HCT116 (cell line): ENCODE data around the gene NFATC3. TPM values are rescaled to one million over a fixed set of nuclear protein-coding genes. Genes with fewer than 3 reads are reported as not detected.
"Not testable (repeated sequence)": the region's sequence is repeated elsewhere in the genome, so short reads cannot be mapped to it uniquely, and the experiment has no call there.

Experiments
- ATAC-seq: fragments of 200-7000 bp; cut with Tn5 transposase; 2 replicates; pipeline ENCODE4 v1.9.1; 2020; ENCODE audit warnings: mild to moderate bottlenecking, moderate library complexity
- BruUV-seq: library from RNA; stranded (reverse); fragments of 400-500 nt; replicated peaks from 2 replicates; lab custom pipeline; 2021; lab: Mats Ljungman, UMichigan
- CTCF ChIA-PET: fragments of 300-600 bp; sonication (Branson Sonifier 250); formaldehyde crosslinking; loops from one replicate; lab custom pipeline; 2021; ENCODE audit warnings: antibody characterized with exemption; lab: Charles Lee
- POLR2A ChIA-PET: fragments of 300-600, 350-600 bp; sonication (Branson Sonifier 250); formaldehyde crosslinking; loops from one replicate; lab custom pipeline; 2021; ENCODE audit warnings: antibody characterized with exemption; lab: Charles Lee
- RAD21 ChIA-PET, 2 experiments: fragments of 300-600 bp; sonication (Branson Sonifier 250); formaldehyde crosslinking; loops; one replicate each; lab custom pipeline; 2023; ENCODE audit warnings: low total read pairs in 2 of 2; ENCODE audit not compliant: uncharacterized antibody in 2 of 2, unreplicated experiment in 2 of 2, low non-redundant PET in 1 of 2; lab: Charles Lee
- DNase-seq: peaks from one replicate; pipeline ENCODE4 v3.0.0-alpha.2; 2010; ENCODE audit warnings: low read depth, low spot score
- H2AFZ ChIP-seq: fragments of 200-600 bp; shearing (Covaris generic), sonication (generic); 2 replicates; pipeline ENCODE4 v1.6.1; 2017; ENCODE audit warnings: low read depth, mixed run types, mixed read lengths, antibody characterized with exemption, low read length; ENCODE audit not compliant: poor library complexity, severe bottlenecking
- H3K27ac ChIP-seq: 2 replicates; pipeline ENCODE4 v1.5.1; 2012; ENCODE audit warnings: low read depth, low read length
- H3K27me3 ChIP-seq: fragments of 200-600 bp; sonication (generic); 2 replicates; pipeline ENCODE4 v1.6.1; 2016; ENCODE audit warnings: mixed run types, low read length, mixed read lengths; ENCODE audit not compliant: insufficient read depth
- H3K36me3 ChIP-seq, 2 experiments: fragments of 200-500 bp in 1 of 2; fragments of 200-600 bp in 1 of 2; sonication (Bioruptor generic) in 1 of 2; sonication (generic) in 1 of 2; 2 replicates each; pipeline versions ENCODE4 v1.5.1 to v1.6.1; 2014 to 2016; ENCODE audit warnings: low read length in 2 of 2, inconsistent platforms in 1 of 2, mixed read lengths in 1 of 2, mixed run types in 1 of 2; ENCODE audit not compliant: insufficient read depth in 2 of 2, control insufficient read depth in 1 of 2
- H3K4me1 ChIP-seq, 2 experiments: fragments of 200-600 bp in 1 of 2; sonication (generic) in 1 of 2; 2 replicates each; pipeline versions ENCODE4 v1.5.1 to v1.6.1; 2012 to 2017; ENCODE audit warnings: low read length in 2 of 2, inconsistent platforms in 1 of 2, mild to moderate bottlenecking in 1 of 2, mixed read lengths in 1 of 2, mixed run types in 1 of 2, moderate library complexity in 1 of 2; ENCODE audit not compliant: insufficient read depth in 2 of 2, control insufficient read depth in 1 of 2
- H3K4me2 ChIP-seq: fragments of 200-600 bp; sonication (generic); 2 replicates; pipeline ENCODE4 v1.6.1; 2017; ENCODE audit warnings: mixed run types, low read length, mixed read lengths
- H3K4me3 ChIP-seq, 2 experiments: fragments of 200-600 bp in 1 of 2; sonication (generic) in 1 of 2; replicated peaks in 1 of 2; 2 replicates each; pipeline ENCODE4 v1.5.1; 2011 to 2016; ENCODE audit warnings: low read length in 2 of 2, control low read depth in 1 of 2, low read depth in 1 of 2, mild to moderate bottlenecking in 1 of 2, mixed read lengths in 1 of 2, mixed run types in 1 of 2
- H3K79me2 ChIP-seq: fragments of 200-600 bp; sonication (generic); 2 replicates; pipeline ENCODE4 v1.6.1; 2017; ENCODE audit warnings: mild to moderate bottlenecking, mixed run types, low read length, moderate library complexity, mixed read lengths; ENCODE audit not compliant: insufficient read depth
- H3K9ac ChIP-seq: fragments of 200-600 bp; sonication (generic); 2 replicates; pipeline ENCODE4 v1.6.1; 2016; ENCODE audit warnings: low read length, mixed read lengths
- H3K9me2 ChIP-seq: fragments of 200-600 bp; sonication (generic), shearing (Covaris generic); 2 replicates; pipeline ENCODE4 v1.6.1; 2017; ENCODE audit warnings: mixed run types, mild to moderate bottlenecking, moderate library complexity; ENCODE audit not compliant: insufficient read depth
- H3K9me3 ChIP-seq, 2 experiments: fragments of 200-500 bp in 1 of 2; fragments of 200-600 bp in 1 of 2; sonication (Bioruptor generic) in 1 of 2; sonication (generic) in 1 of 2; 2 replicates each; pipeline ENCODE4 v1.6.1; 2014 to 2017; ENCODE audit warnings: low read length in 2 of 2, mixed read lengths in 2 of 2, inconsistent platforms in 1 of 2, low read depth in 1 of 2, mild to moderate bottlenecking in 1 of 2, mixed run types in 1 of 2, moderate library complexity in 1 of 2; ENCODE audit not compliant: control insufficient read depth in 1 of 2, insufficient read depth in 1 of 2
- H4K20me1 ChIP-seq: fragments of 200-600 bp; sonication (generic), shearing (Covaris generic); 2 replicates; pipeline ENCODE4 v1.6.1; 2017; ENCODE audit warnings: mixed run types, mild to moderate bottlenecking, moderate library complexity; ENCODE audit not compliant: insufficient read depth
- CTCF ChIP-seq, 3 experiments: fragments of 200-600 bp in 1 of 3; sonication (generic) in 1 of 3; IDR thresholded peaks in 2 of 3; conservative IDR thresholded peaks in 1 of 3; 2 replicates each; pipeline ENCODE4 v1.5.1; 2012 to 2017; ENCODE audit warnings: low read depth in 2 of 3, low read length in 2 of 3, antibody characterized with exemption in 1 of 3, borderline replicate concordance in 1 of 3, control low read depth in 1 of 3, mild to moderate bottlenecking in 1 of 3, mixed read lengths in 1 of 3, mixed run types in 1 of 3, moderate library complexity in 1 of 3; ENCODE audit not compliant: insufficient read depth in 1 of 3
- ELF1 ChIP-seq: IDR thresholded peaks from 2 replicates; pipeline ENCODE4 v1.6.1; 2012; ENCODE audit warnings: low read depth, borderline replicate concordance
- EZH2 ChIP-seq: fragments of 200-600 bp; sonication (generic); IDR thresholded peaks from 2 replicates; pipeline ENCODE4 v1.6.1; 2017; ENCODE audit warnings: antibody characterized with exemption, mixed run types
- EZH2phosphoT487 ChIP-seq: fragments of 200-600 bp; IDR thresholded peaks from 2 replicates; pipeline ENCODE4 v1.6.1; 2018; ENCODE audit warnings: antibody characterized with exemption, borderline replicate concordance
- JUND ChIP-seq: IDR thresholded peaks from 2 replicates; pipeline ENCODE4 v1.6.1; 2012
- POLR2AphosphoS5 ChIP-seq: IDR thresholded peaks from 2 replicates; pipeline ENCODE4 v1.6.1; 2011; ENCODE audit warnings: mild to moderate bottlenecking, low read depth, low read length, moderate library complexity
- SRF ChIP-seq: IDR thresholded peaks from 2 replicates; pipeline ENCODE4 v1.6.1; 2012; ENCODE audit warnings: low read depth
- TCF7L2 ChIP-seq: IDR thresholded peaks from 2 replicates; pipeline ENCODE4 v1.7.0; 2011; ENCODE audit warnings: borderline replicate concordance, inconsistent platforms; ENCODE audit not compliant: insufficient read depth, insufficient read length; ENCODE audit errors: extremely low read depth
- YY1 ChIP-seq: IDR thresholded peaks from 2 replicates; pipeline ENCODE4 v1.6.1; 2011; ENCODE audit warnings: low read length, low read depth, moderate library complexity, mild to moderate bottlenecking; ENCODE audit not compliant: insufficient replicate concordance; ENCODE audit errors: extremely low read depth
- ZBTB33 ChIP-seq: IDR thresholded peaks from 2 replicates; pipeline ENCODE4 v1.6.1; 2011; ENCODE audit warnings: mild to moderate bottlenecking, low read length, moderate library complexity; ENCODE audit not compliant: insufficient replicate concordance; ENCODE audit errors: extremely low read depth
- intact Hi-C: fragments of 100-400 bp; cut with micrococcal nuclease; formaldehyde crosslinking; loops from 2 replicates; pipeline ENCODE4 v1.10.0; 2022
- total RNA-seq: library from RNA; stranded (reverse); gene quantifications from one replicate; pipeline ENCODE4 v1.2.1, GENCODE V29; 2021; ENCODE audit not compliant: unreplicated experiment
- TF ChIP-seq, protein P1 (sequence below): IDR thresholded peaks from 2 replicates; pipeline ENCODE4 v1.6.1; 2012

Gene NFATC3
- total RNA-seq, 1 experiment from 2014 or later = 25.6 TPM

- TF ChIP-seq SRF = no peak
- TF ChIP-seq JUND = no peak
Measured at GRCh38 chr16:68162413-68162812, 77.2 kb downstream of the NFATC3 start (continued).

DNA sequence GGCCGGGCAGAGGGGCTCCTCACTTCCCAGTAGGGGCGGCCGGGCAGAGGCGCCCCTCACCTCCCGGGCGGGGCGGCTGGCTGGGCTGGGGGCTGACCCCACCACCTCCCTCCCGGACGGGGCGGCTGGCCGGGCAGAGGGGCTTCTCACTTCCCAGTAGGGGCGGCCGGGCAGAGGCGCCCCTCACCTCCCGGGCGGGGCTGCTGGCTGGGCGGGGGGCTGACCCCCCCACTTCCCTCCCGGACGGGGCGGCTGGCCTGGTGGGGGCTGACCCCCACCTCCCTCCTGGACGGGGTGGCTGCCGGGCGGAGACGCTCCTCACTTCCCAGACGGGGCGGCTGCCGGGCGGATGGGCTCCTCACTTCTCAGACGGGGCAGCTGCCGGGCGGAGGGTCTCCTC is 78.1 kb downstream of the NFATC3 start:
- H3K36me3 ChIP-seq, H2AFZ ChIP-seq, H4K20me1 ChIP-seq, H3K9me3 ChIP-seq, H3K4me3 ChIP-seq, BruUV-seq, H3K9ac ChIP-seq, CTCF ChIA-PET, H3K4me2 ChIP-seq, ATAC-seq, H3K79me2 ChIP-seq, RAD21 ChIA-PET, intact Hi-C loops, H3K27ac ChIP-seq, POLR2A ChIA-PET, H3K4me1 ChIP-seq, H3K27me3 ChIP-seq, DNase-seq, H3K9me2 ChIP-seq: not testable (repeated sequence)

- Histone ChIP-seq H3K79me2 (no peaks in the 10 kb centered on the region), H3K4me3 (no peak overlapping the region), H3K27me3 (no peaks in the 10 kb centered on the region), H3K9me3 (no peaks in the 10 kb centered on the region), H3K9me2 (no peaks in the 10 kb centered on the region), H3K36me3 (peaks cover 0 to 7% of the 10 kb centered on the region in 2 experiments; a peak in 1 of 4 replicates), H3K4me2 (no peak overlapping the region), H2AFZ (no peak overlapping the region), H3K4me1 (no peaks in the 10 kb centered on the region), H4K20me1 (no peaks in the 10 kb centered on the region), H3K9ac (no peak overlapping the region), H3K27ac (no peak overlapping the region)
- CTCF ChIA-PET = no interaction called here
- ATAC-seq (no peak), DNase-seq (no peak)
- no TSS peak for BruUV-seq
- RAD21 ChIA-PET = no interaction called here
- POLR2A ChIA-PET = no interaction called here
- intact Hi-C loops = no loop called here
- TF ChIP-seq TCF7L2 (no peak), YY1 (no peak), POLR2AphosphoS5 (no peak), EZH2phosphoT487 (no peak), ELF1 (no peak), ZBTB33 (no peak), EZH2 (no peak), CTCF (IDR thresholded peaks at IDR 0.05 in 2 of 3, conservative IDR thresholded peaks at IDR 0.05 in 1 of 3; ENCODE audit: borderline replicate concordance in 1 of 3, insufficient read depth in 1 of 3, low read depth in 2 of 3, low read length in 2 of 3) (no peak)
- TF ChIP-seq, protein P1, sequence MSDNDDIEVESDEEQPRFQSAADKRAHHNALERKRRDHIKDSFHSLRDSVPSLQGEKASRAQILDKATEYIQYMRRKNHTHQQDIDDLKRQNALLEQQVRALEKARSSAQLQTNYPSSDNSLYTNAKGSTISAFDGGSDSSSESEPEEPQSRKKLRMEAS = no peak
Measured at GRCh38 chr16:68166264-68166663, 81.1 kb downstream of the NFATC3 start.
